Liver (tissue), 10 donors: ENCODE results near the gene CYP2C8. TPM values are rescaled to one million over a fixed set of nuclear protein-coding genes. Genes with fewer than 3 reads are reported as not detected.

Experiments
- DNase-seq: peaks from one replicate; pipeline ENCODE4 v3.0.0-alpha.2; 2017; ENCODE audit warnings: low spot score
- H3K27ac ChIP-seq, 2 donors: one replicate each; pipeline ENCODE4 v1.7.0; 2013; ENCODE audit warnings: inconsistent platforms in 2 of 2, low read length in 2 of 2, control low read depth in 1 of 2, low read depth in 1 of 2, mild to moderate bottlenecking in 1 of 2
- H3K27me3 ChIP-seq, 4 donors: one replicate each; pipeline versions ENCODE4 v1.6.1 to v1.7.0; 2013; ENCODE audit warnings: low read length in 3 of 4, inconsistent platforms in 1 of 4, mild to moderate bottlenecking in 1 of 4, moderate library complexity in 1 of 4; ENCODE audit not compliant: control insufficient read depth in 4 of 4, insufficient read depth in 4 of 4
- H3K36me3 ChIP-seq, 4 donors: one replicate each; pipeline versions ENCODE4 v1.6.1 to v1.7.0; 2013; ENCODE audit warnings: low read length in 3 of 4, mild to moderate bottlenecking in 3 of 4, low read depth in 1 of 4, moderate library complexity in 1 of 4; ENCODE audit not compliant: control insufficient read depth in 4 of 4, insufficient read depth in 3 of 4
- H3K4me1 ChIP-seq, 4 donors: one replicate each; pipeline versions ENCODE4 v1.6.1 to v1.7.0; 2013; ENCODE audit warnings: low read length in 3 of 4, mild to moderate bottlenecking in 3 of 4, moderate library complexity in 1 of 4; ENCODE audit not compliant: control insufficient read depth in 4 of 4, insufficient read depth in 4 of 4
- H3K4me3 ChIP-seq, 3 donors: one replicate each; pipeline versions ENCODE4 v1.6.1 to v1.7.0; 2013; ENCODE audit warnings: low read length in 3 of 3, control low read depth in 1 of 3, low read depth in 1 of 3, mild to moderate bottlenecking in 1 of 3
- H3K9ac ChIP-seq, 2 donors: one replicate each; pipeline ENCODE4 v1.7.0; 2013; ENCODE audit warnings: low read length in 2 of 2, mild to moderate bottlenecking in 2 of 2, moderate library complexity in 2 of 2, control low read depth in 1 of 2, low read depth in 1 of 2
- H3K9me3 ChIP-seq, 4 donors: one replicate each; pipeline versions ENCODE4 v1.6.1 to v1.7.0; 2013; ENCODE audit warnings: low read length in 3 of 4; ENCODE audit not compliant: control insufficient read depth in 4 of 4
- FOXA2 ChIP-seq: IDR thresholded peaks from 2 replicates; pipeline ENCODE4 v1.6.1; 2016; ENCODE audit warnings: antibody characterized with exemption
- polyA plus RNA-seq, 2 donors: library from polyadenylated mRNA; stranded (reverse) in 1 of 2; unstranded in 1 of 2; fragments of 200-250 nt in 1 of 2; fragments of >200 nt in 1 of 2; fragmentation: Nextera tagmentation in 1 of 2; extraction: Ambion mirVana in 1 of 2; gene quantifications; one replicate each; pipeline versions ENCODE4 v1.2.1 to v1.2.3, GENCODE V29; 2013 to 2015
- small RNA-seq: library from RNA; depleted of rRNA; stranded (forward); fragments of <200 nt; gene quantifications from one replicate; pipeline ENCODE3, GENCODE V24; 2014
- total RNA-seq, 2 donors: library from RNA; depleted of rRNA; stranded (reverse); fragments of >200 nt; gene quantifications; one replicate each; pipeline ENCODE4 v1.2.3, GENCODE V29; 2014
- TF ChIP-seq, protein P1 (sequence below): IDR thresholded peaks from 2 replicates; pipeline ENCODE4 v1.6.1; 2016; ENCODE audit warnings: antibody characterized with exemption
- donor health status: healthy.
- donor health status: healthy.
- donor health status: healthy.
- donor health status: healthy.
- donor health status: healthy.

The CYP2C8 gene
- total and polyA plus RNA-seq, 4 donors = 0.33 to 1,126 (median 732) TPM

DNA sequence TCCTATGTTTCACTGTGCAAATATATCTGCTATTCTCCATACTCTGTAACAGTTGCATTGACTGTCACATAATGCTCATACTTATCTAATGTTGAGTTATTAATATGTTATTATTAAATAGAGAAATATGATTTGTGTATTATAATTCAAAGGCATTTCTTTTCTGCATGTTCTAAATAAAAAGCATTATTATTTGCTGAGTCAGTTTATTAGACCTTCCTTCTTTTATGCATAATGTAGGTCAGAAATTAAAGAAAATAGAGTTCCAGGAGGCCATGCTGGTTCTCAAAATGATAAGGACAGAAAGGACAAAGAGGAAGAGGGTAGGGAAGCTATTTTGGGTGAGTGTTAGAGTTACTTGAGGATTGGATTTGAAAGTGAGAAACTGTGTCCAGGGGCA is 80.1 kb downstream of the CYP2C8 start:
- no peak for TF ChIP-seq FOXA2
- TF ChIP-seq, protein P1, sequence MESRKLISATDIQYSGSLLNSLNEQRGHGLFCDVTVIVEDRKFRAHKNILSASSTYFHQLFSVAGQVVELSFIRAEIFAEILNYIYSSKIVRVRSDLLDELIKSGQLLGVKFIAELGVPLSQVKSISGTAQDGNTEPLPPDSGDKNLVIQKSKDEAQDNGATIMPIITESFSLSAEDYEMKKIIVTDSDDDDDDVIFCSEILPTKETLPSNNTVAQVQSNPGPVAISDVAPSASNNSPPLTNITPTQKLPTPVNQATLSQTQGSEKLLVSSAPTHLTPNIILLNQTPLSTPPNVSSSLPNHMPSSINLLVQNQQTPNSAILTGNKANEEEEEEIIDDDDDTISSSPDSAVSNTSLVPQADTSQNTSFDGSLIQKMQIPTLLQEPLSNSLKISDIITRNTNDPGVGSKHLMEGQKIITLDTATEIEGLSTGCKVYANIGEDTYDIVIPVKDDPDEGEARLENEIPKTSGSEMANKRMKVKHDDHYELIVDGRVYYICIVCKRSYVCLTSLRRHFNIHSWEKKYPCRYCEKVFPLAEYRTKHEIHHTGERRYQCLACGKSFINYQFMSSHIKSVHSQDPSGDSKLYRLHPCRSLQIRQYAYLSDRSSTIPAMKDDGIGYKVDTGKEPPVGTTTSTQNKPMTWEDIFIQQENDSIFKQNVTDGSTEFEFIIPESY = no peak
- peaks cover 1 to 43% (median 40%) of the 10 kb centered on the region in 4 donors for H3K36me3 ChIP-seq
- no peak overlapping the region for H3K4me3 ChIP-seq

More for the DNA sequence above, 80.1 kb downstream of the CYP2C8 start:
- Histone ChIP-seq H3K27ac (no peak overlapping the region), H3K4me1 (peaks cover 0 to 18% (median 1%) of the 10 kb centered on the region in 4 donors), H3K27me3 (no peaks in the 10 kb centered on the region), H3K9me3 (peaks cover 0 to 1% (median 0%) of the 10 kb centered on the region in 4 donors), H3K9ac (no peak overlapping the region)
- DNase-seq = no peak

Small RNA genes lying within 50 kb of the gene (small RNA-seq; reads per million reads assigned to genes)
- not detected for gene CYP2C60P

Other genes with a start within 250 kb of the CYP2C8 start
- 1,000 to 10,000 TPM in 1 of 2 donors, 1 to 10 TPM in 1; 4.3 to 1,353 TPM for gene CYP2C9, start 130.8 kb downstream of the CYP2C8 start, total RNA-seq
- gene CYP2C9, start 130.8 kb downstream of the CYP2C8 start, polyA plus RNA-seq = 1,000 to 10,000 TPM; 1,245 to 1,789 TPM
- gene ACSM6, start 124.7 kb upstream of the CYP2C8 start, total RNA-seq = not detected
- gene ACSM6, start 124.7 kb upstream of the CYP2C8 start, polyA plus RNA-seq = not detected
- gene PDLIM1, start 221.5 kb upstream of the CYP2C8 start, total RNA-seq = 10 to 100 TPM; 16.8 to 22.3 TPM
- 10 to 100 TPM; 66.7 to 73.4 TPM for gene PDLIM1, start 221.5 kb upstream of the CYP2C8 start, polyA plus RNA-seq